T-helper 17 cell (primary cell): ENCODE measurements around the gene CNOT11. TPM values are rescaled to one million over a fixed set of nuclear protein-coding genes. Genes with fewer than 3 reads are reported as not detected.
"Not testable (repeated sequence)": the region's sequence is repeated elsewhere in the genome, so short reads cannot be mapped to it uniquely, and the experiment has no call there.

ENCODE experiments used
- ATAC-seq: fragments of 150-1000 bp; cut with Tn5 transposase; 2 replicates; pipeline ENCODE4 v1.10.0; 2021; ENCODE audit warnings: mild to moderate bottlenecking, moderate library complexity
- DNase-seq, 3 donors: peaks; one replicate each; pipeline versions ENCODE4 v3.0.0 to v3.0.0-alpha.2; 2020 to 2021
- H3K9me3 ChIP-seq: one replicate; pipeline ENCODE4 v1.7.0; 2013; ENCODE audit warnings: low read length, mild to moderate bottlenecking; ENCODE audit not compliant: control insufficient read depth, poor library complexity, severe bottlenecking
- H3K27ac Mint-ChIP-seq: one replicate; pipeline ENCODE4 v1.8.0; 2022; ENCODE audit warnings: mild to moderate bottlenecking, moderate library complexity, mixed read lengths
- H3K27me3 Mint-ChIP-seq: one replicate; pipeline ENCODE4 v1.8.0; 2022; ENCODE audit warnings: mixed read lengths
- H3K36me3 Mint-ChIP-seq: one replicate; pipeline ENCODE4 v1.8.0; 2022; ENCODE audit warnings: low read depth, mixed read lengths
- H3K4me1 Mint-ChIP-seq: one replicate; pipeline ENCODE4 v1.8.0; 2022; ENCODE audit warnings: mild to moderate bottlenecking, mixed read lengths
- H3K4me3 Mint-ChIP-seq: one replicate; pipeline ENCODE4 v1.8.0; 2022; ENCODE audit warnings: mild to moderate bottlenecking, moderate library complexity, mixed read lengths
- total RNA-seq, 4 donors: library from RNA in 2 of 4; stranded (reverse) in 2 of 4; gene quantifications; one replicate each; pipeline ENCODE4 v1.2.3 and lab custom pipeline; 2022 to 2026

CNOT11 gene
- total RNA-seq = 10 to 100 TPM; 48.3 to 48.5 TPM
- 44.6 to 56.4 reads per million in 2 donors for total RNA-seq (lab: John Stamatoyannopoulos, UW)

DNA sequence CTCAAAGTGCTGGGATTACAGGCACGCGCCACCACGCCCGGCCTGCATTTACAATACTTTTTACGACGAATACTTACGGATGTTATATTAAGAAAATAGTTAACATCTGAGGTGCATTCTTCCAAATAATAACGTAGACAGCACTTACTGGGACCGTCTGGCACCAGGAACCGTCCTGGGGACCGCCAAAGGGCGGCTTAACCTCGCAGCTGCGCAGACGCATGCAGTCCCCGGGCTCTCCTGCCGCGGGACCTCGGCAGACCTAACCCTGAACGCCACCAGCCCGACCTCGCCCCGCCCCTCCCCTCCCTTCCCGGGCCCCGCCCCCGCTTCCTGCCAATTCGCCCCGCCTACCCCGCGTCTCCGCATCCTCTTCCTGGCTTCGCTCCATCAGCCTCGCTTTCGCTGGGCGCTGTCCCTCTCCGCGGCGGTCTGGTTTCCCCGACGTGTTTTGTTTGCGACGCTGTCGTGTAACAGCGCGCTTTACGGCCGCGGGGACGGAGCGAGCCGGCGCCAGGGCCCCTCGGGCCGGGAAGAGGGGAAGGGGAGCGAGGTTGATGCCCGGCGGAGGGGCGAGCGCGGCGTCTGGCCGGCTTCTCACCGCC lies at the start of gene CNOT11:
Gene CNOT11 (plus strand): TSS at position 479 of the 605 bp plus-strand sequence. CDS start 79 bp downstream, at position 558.
- ATAC-seq (peak; percentile 83), DNase-seq (peak; percentile 99)
- peaks cover 35% of the 10 kb centered on the region for H3K4me1 Mint-ChIP-seq
- peaks cover 3% of the 10 kb centered on the region for H3K36me3 Mint-ChIP-seq
- peak within 1 kb of the TSS; percentile 100 for H3K4me3 Mint-ChIP-seq
- no peaks in the 10 kb centered on the region for H3K9me3 ChIP-seq
- H3K27me3 Mint-ChIP-seq = no peaks in the 10 kb centered on the region
- H3K27ac Mint-ChIP-seq = peak within 1 kb of the TSS; percentile 97

DNA sequence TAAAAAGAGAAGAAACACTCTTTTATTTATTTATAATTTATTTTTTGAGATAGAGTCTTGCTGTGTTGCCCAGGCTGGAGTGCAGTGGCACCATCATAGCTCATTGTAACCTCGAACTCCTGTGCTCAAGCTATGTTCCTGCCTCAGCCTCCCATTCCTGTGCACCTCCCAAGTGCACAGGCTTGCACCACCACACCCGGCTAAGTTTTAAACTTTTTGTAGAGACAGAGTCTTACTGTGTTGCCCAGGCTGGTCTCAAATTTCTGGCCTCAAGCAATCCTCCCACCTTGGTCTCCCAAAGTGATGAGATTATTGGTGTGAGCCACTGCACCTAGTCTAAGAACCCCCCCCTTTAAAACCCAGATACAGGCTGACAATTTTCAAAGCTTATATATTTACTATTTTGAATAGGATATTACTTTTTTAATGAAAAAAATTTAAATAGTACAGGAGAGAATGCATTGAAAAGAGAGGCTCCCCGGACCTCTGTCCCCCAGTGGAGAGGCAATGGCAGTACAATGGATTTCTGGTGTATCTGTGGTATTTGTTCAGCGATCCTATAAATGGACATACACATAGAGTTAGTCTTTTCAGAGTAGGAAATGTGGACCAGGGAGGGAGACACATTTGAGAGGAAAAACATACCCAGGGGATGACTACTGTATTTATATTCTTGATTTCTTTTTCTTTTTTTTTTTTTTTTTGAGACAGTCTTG lies 48.1 kb upstream of the CNOT11 start:
- H3K4me1 Mint-ChIP-seq = peaks cover 5% of the 10 kb centered on the region
- no peak for ATAC-seq
- H3K36me3 Mint-ChIP-seq = peaks cover 2% of the 10 kb centered on the region
- peak overlapping the region; percentile 36 for H3K4me3 Mint-ChIP-seq
- DNase-seq = no peak
- H3K27ac Mint-ChIP-seq = peak overlapping the region; percentile 65
- H3K27me3 Mint-ChIP-seq = no peaks in the 10 kb centered on the region
- no peaks in the 10 kb centered on the region for H3K9me3 ChIP-seq

DNA sequence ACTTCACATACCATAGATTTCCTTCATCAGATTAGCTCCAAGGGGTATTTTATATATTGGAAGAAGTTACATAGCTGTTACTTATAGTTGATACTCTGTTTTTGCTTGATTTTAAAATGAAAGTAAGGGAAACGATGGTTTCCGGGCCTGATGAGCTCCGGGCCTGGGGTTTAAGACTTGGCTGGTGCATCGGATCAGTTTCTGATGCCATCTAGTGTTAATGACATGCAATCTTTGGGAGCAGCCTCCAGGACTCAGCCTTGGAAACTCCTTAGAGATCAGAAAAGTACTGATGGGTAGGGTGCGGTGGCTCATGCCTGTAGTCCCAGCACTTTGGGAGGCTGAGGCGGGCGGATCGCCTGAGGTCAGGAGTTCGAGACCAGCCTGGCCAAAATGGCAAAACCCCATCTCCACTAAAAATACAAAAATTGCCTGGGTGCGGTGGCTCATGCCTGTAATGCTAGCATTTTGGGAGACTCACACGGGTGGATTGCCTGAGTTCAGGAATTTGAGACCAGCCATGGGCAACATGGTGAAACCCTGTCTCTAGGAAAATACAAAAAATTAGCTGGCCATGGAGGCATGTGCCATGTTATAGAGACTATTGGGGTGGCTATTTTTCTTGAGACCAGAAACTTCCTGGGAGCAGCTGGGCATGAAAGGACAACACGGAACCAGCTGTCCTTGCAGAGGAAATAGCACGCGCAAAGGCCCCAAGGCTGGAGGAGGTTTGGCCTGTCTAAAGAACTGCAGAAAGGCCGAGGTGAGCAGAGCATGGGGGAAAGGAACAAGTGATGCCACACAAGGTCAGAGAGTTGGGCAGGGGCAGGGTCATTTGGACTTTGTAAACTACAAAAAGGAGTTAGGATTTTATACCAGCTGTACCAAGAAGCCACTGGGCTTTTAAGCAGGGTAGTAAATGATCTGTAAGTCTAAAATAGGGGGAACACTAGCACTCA lies 46.9 kb upstream of the CNOT11 start:
- H3K36me3 Mint-ChIP-seq = peaks cover 2% of the 10 kb centered on the region
- H3K4me1 Mint-ChIP-seq = peaks cover 5% of the 10 kb centered on the region
- DNase-seq (peak in 2 of 3 donors; percentile 9 to 14), ATAC-seq (peak; percentile 83)
- peak overlapping the region; percentile 65 for H3K27ac Mint-ChIP-seq
- H3K9me3 ChIP-seq = no peaks in the 10 kb centered on the region
- H3K4me3 Mint-ChIP-seq = peak overlapping the region; percentile 3
- no peaks in the 10 kb centered on the region for H3K27me3 Mint-ChIP-seq

GRCh38 chr2:101208830-101209229 lies 43.9 kb upstream of the CNOT11 start:
- Mint-ChIP-seq H3K4me3 (no peak overlapping the region), H3K4me1 (peaks cover 5% of the 10 kb centered on the region), H3K27me3 (no peaks in the 10 kb centered on the region), H3K36me3 (peaks cover 2% of the 10 kb centered on the region), H3K27ac (no peak overlapping the region)
- no peak for ATAC-seq
- no peak for DNase-seq
- no peaks in the 10 kb centered on the region for H3K9me3 ChIP-seq

- Mint-ChIP-seq H3K27me3 (peaks cover 15% of the 10 kb centered on the region), H3K4me3 (no peak overlapping the region), H3K36me3 (peaks cover 2% of the 10 kb centered on the region), H3K4me1 (peaks cover 8% of the 10 kb centered on the region), H3K27ac (no peak overlapping the region)
- ATAC-seq (no peak), DNase-seq (no peak)
- no peaks in the 10 kb centered on the region for H3K9me3 ChIP-seq
Measured at GRCh38 chr2:101219246-101219645, 33.4 kb upstream of the CNOT11 start.

DNA sequence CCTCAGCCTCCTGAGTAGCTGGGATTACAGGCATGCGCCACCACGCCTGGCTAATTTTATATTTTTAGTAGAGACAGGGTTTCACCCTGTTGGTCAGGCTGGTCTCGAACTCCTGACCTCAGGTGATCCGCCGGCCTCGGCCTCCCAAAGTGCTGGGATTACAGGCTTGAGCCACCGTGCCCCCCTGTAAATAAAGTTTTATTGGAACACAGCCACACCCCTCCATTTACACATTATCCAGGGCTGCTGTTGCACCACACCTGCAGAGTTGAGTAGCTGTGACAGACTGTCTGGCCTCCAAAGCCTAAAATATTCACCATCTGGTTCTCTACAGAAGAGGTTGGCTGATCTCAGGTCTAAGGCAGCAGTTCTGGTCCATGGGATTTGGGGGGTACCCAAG lies 32.6 kb upstream of the CNOT11 start:
- H3K27me3 Mint-ChIP-seq, H3K27ac Mint-ChIP-seq, H3K9me3 ChIP-seq, H3K4me3 Mint-ChIP-seq, H3K36me3 Mint-ChIP-seq, DNase-seq, ATAC-seq: not testable (repeated sequence)
- H3K4me1 Mint-ChIP-seq = peaks cover 11% of the 10 kb centered on the region

DNA sequence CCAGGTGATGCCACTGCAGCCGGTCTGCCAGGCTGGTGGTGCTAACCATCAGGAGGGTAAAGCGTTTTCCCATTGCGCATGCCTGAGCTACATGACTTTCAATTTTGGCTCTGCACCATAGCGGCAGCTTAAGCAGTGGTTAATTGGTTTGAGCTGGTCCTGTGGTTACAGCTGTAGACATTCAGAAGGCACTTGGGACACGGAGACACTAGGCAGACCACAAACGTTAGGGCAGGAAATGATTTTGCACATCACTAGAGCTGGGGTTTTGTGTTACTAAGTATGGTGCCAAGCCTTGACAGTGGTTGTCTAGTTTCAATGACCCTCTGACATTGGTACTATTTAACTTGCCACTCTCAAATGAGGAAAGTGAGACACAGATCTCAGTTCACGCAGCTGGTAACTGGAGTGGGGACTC lies 28.9 kb upstream of the CNOT11 start:
- H3K4me3 Mint-ChIP-seq = no peak overlapping the region
- H3K9me3 ChIP-seq = no peaks in the 10 kb centered on the region
- peak overlapping the region; percentile 27 for H3K27ac Mint-ChIP-seq
- ATAC-seq (peak; percentile 98), DNase-seq (peak in 2 of 3 donors; percentile 8 to 9)
- no peaks in the 10 kb centered on the region for H3K36me3 Mint-ChIP-seq
- no peaks in the 10 kb centered on the region for H3K27me3 Mint-ChIP-seq
- peaks cover 11% of the 10 kb centered on the region for H3K4me1 Mint-ChIP-seq

GRCh38 chr2:101230541-101231001 lies 22.1 kb upstream of the CNOT11 start:
- Mint-ChIP-seq H3K27me3 (no peaks in the 10 kb centered on the region), H3K36me3 (no peaks in the 10 kb centered on the region), H3K27ac (no peak overlapping the region), H3K4me1 (no peaks in the 10 kb centered on the region), H3K4me3 (no peak overlapping the region)
- H3K9me3 ChIP-seq = no peaks in the 10 kb centered on the region
- ATAC-seq = no peak
- DNase-seq = no peak

DNA sequence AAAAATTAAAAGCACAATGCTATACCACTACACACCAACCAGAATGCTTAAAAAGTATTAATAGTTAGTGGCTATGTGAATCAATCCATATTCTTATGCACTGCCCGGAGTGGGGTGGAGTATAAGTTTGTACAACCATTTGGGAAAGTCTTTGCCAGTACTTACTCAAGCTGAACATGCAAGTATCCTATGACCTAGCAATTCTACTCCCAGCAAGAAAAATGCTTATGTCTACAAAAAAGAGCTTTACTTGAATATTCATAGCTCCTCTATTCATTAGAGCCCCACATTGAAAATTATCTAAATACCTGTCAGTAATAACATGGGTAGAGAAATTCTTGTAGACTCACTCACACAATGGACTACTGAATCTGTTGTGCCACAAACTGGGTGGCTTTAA lies 21.4 kb upstream of the CNOT11 start:
- Mint-ChIP-seq H3K36me3 (no peaks in the 10 kb centered on the region), H3K27me3 (no peaks in the 10 kb centered on the region), H3K4me1 (no peaks in the 10 kb centered on the region), H3K4me3 (no peak overlapping the region), H3K27ac (no peak overlapping the region)
- ATAC-seq (no peak), DNase-seq (no peak)
- H3K9me3 ChIP-seq = no peaks in the 10 kb centered on the region

GRCh38 chr2:101231937-101232730 lies 20.6 kb upstream of the CNOT11 start:
- no peaks in the 10 kb centered on the region for H3K27me3 Mint-ChIP-seq
- H3K27ac Mint-ChIP-seq = no peak overlapping the region
- ATAC-seq (no peak), DNase-seq (no peak)
- peaks cover 3% of the 10 kb centered on the region for H3K4me1 Mint-ChIP-seq
- no peaks in the 10 kb centered on the region for H3K36me3 Mint-ChIP-seq
- no peak overlapping the region for H3K4me3 Mint-ChIP-seq
- H3K9me3 ChIP-seq = no peaks in the 10 kb centered on the region

DNA sequence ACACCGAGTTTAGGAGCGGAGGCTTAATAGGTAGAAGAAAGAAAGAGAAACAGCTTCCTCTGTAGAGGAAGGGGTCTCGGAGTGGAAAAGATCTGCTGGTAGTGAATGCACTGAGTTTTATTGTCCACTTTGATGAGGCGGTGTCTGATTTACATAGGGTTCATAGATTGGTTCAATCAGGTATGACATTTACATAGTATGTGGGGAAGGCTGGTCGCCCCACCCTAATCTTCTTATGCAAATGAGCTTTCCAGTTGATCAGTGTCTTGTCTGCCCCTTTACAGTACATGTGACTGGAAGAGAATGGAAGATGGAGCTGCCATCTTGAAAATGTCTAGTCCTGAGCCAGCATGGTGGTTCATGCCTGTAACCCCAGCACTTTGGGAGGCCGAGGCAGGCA lies 19.9 kb upstream of the CNOT11 start:
- no peaks in the 10 kb centered on the region for H3K36me3 Mint-ChIP-seq
- ATAC-seq = no peak
- H3K4me3 Mint-ChIP-seq = no peak overlapping the region
- no peaks in the 10 kb centered on the region for H3K9me3 ChIP-seq
- DNase-seq = no peak
- no peak overlapping the region for H3K27ac Mint-ChIP-seq
- H3K27me3 Mint-ChIP-seq = no peaks in the 10 kb centered on the region
- H3K4me1 Mint-ChIP-seq = peaks cover 3% of the 10 kb centered on the region

GRCh38 chr2:101234169-101234938 lies 18.3 kb upstream of the CNOT11 start:
- DNase-seq (no peak), ATAC-seq (no peak)
- no peak overlapping the region for H3K4me3 Mint-ChIP-seq
- H3K27ac Mint-ChIP-seq = no peak overlapping the region
- H3K9me3 ChIP-seq = no peaks in the 10 kb centered on the region
- peaks cover 3% of the 10 kb centered on the region for H3K4me1 Mint-ChIP-seq
- no peaks in the 10 kb centered on the region for H3K27me3 Mint-ChIP-seq
- H3K36me3 Mint-ChIP-seq = peaks cover 2% of the 10 kb centered on the region
